Cardiac muscle cell (in vitro differentiated cells and primary cell): ENCODE data around the gene OSBP2. TPM values are rescaled to one million over a fixed set of nuclear protein-coding genes. Genes with fewer than 3 reads are reported as not detected.

Experiments used
- DNase-seq, 2 donors: peaks; one replicate each; pipeline versions ENCODE4 v3.0.0 to v3.0.0-alpha.2; 2010 to 2017; ENCODE audit warnings: low read depth in 1 of 2, low spot score in 1 of 2
- H3K27ac ChIP-seq: fragments of 200-600 bp; sonication (generic); 2 replicates; pipeline ENCODE4 v1.5.1; 2016
- H3K27me3 ChIP-seq: fragments of 200-600 bp; sonication (generic); 2 replicates; pipeline ENCODE4 v1.6.0; 2016; ENCODE audit warnings: control low read depth
- H3K36me3 ChIP-seq: fragments of 200-600 bp; sonication (generic); 2 replicates; pipeline ENCODE4 v1.5.1; 2016; ENCODE audit warnings: control low read depth
- H3K4me1 ChIP-seq: fragments of 200-600 bp; sonication (generic); 2 replicates; pipeline ENCODE4 v1.8.1; 2017; ENCODE audit warnings: low read depth, mild to moderate bottlenecking, mixed run types
- H3K4me3 ChIP-seq: fragments of 200-600 bp; sonication (generic); 2 replicates; pipeline ENCODE4 v1.5.1; 2016; ENCODE audit warnings: mild to moderate bottlenecking
- H3K9me3 ChIP-seq: fragments of 200-600 bp; sonication (generic); 2 replicates; pipeline ENCODE4 v1.5.1; 2017; ENCODE audit warnings: low read depth, mild to moderate bottlenecking, control low read depth
- polyA plus RNA-seq: library from polyadenylated mRNA; unstranded; fragments of >200 nt; fragmentation: Nextera tagmentation; extraction: Ambion mirVana; gene quantifications from 2 replicates; pipeline ENCODE4 v1.2.1, GENCODE V29; 2016
- total RNA-seq: library from RNA; depleted of rRNA; stranded (reverse); fragments of >200 nt; gene quantifications from 2 replicates; pipeline ENCODE4 v1.2.3, GENCODE V29; 2016
- TF ChIP-seq, protein P1 (sequence below): IDR thresholded peaks from 2 replicates; pipeline ENCODE4 v1.5.1; 2012; ENCODE audit warnings: low read depth, mild to moderate bottlenecking, low read length

The OSBP2 gene
- total and polyA plus RNA-seq, 2 experiments from 2014 or later, result 19.4 to 32.5 TPM

DNA sequence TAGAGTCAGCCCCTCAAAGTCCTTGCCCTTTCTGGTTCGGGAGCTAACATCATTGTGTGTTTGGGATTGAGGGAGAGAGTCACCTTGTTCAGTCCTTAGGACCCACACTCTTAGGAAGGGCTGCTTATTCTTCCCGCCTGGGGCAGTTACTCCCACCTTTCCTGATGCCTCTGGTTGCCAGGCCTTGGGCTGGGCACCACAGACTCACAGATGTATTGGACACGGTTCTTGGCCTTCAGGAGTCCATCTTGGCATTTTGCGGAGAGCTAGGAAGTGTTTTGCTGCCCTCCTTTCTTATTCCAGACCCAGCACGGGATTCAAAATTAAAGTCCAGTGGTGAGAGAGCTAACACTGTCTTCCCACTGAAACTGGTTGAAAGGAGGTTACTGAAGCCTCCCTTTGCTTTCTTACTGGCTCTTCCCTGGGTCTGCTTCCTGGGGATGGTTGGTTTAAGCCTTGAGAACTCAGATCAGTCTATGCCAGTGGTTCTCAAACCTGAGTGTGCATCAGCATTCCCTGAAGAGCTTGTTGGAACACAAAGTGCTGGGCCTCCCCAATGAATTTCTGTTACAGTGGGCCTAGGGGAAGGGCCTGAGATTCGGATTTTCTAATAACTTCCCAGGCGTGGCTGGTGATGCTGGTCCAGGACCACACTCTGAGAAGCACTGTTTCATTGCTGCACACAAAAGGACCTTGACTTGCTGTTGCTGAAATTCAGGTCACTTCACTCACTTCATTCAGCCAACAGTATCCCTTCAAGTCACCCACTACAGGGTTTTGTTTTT lies 1.4 kb downstream of the OSBP2 start:
- Histone ChIP-seq H3K36me3 (no peaks in the 10 kb centered on the region), H3K4me3 (no peak overlapping the region), H3K27ac (no peak overlapping the region), H3K4me1 (peaks cover 10% of the 10 kb centered on the region), H3K9me3 (no peaks in the 10 kb centered on the region), H3K27me3 (peaks cover 17% of the 10 kb centered on the region)
- TF ChIP-seq, protein P1, sequence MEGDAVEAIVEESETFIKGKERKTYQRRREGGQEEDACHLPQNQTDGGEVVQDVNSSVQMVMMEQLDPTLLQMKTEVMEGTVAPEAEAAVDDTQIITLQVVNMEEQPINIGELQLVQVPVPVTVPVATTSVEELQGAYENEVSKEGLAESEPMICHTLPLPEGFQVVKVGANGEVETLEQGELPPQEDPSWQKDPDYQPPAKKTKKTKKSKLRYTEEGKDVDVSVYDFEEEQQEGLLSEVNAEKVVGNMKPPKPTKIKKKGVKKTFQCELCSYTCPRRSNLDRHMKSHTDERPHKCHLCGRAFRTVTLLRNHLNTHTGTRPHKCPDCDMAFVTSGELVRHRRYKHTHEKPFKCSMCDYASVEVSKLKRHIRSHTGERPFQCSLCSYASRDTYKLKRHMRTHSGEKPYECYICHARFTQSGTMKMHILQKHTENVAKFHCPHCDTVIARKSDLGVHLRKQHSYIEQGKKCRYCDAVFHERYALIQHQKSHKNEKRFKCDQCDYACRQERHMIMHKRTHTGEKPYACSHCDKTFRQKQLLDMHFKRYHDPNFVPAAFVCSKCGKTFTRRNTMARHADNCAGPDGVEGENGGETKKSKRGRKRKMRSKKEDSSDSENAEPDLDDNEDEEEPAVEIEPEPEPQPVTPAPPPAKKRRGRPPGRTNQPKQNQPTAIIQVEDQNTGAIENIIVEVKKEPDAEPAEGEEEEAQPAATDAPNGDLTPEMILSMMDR, result no peak
- DNase-seq, result no peak

DNA sequence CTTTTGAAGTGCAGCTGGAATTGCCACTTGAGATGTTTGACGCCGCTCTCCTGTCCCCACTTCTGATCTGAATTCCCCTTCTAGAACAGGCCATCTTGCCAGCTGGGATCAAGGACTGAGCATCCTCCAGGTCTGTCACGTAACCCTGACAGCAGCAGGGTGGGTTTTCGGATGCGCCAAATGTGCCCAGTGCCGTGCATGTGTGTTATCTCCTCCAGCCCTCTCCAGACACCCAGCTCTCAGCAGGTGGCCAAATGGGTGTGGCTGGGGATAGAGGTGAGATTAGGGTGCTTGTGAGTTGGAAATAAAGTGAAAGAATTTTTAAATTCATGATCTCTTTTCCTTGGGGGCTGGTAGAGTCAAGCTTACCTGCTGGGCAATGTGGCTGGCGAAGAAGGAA lies 3.3 kb downstream of the OSBP2 start:
- Histone ChIP-seq H3K27ac (no peak overlapping the region), H3K27me3 (peaks cover 17% of the 10 kb centered on the region), H3K4me1 (peaks cover 10% of the 10 kb centered on the region), H3K9me3 (no peaks in the 10 kb centered on the region), H3K4me3 (no peak overlapping the region), H3K36me3 (no peaks in the 10 kb centered on the region)
- no peak for DNase-seq
- TF ChIP-seq, protein P1, result no peak

GRCh38 chr22:30701872-30702271 lies 7.2 kb downstream of the OSBP2 start:
- Histone ChIP-seq H3K27ac (no peak overlapping the region), H3K36me3 (no peaks in the 10 kb centered on the region), H3K27me3 (peaks cover 2% of the 10 kb centered on the region), H3K4me3 (no peak overlapping the region), H3K9me3 (no peaks in the 10 kb centered on the region), H3K4me1 (peaks cover 9% of the 10 kb centered on the region)
- TF ChIP-seq, protein P1, result no peak
- no peak for DNase-seq

GRCh38 chr22:30702856-30703255 lies 8.2 kb downstream of the OSBP2 start:
- peaks cover 9% of the 10 kb centered on the region for H3K4me1 ChIP-seq
- no peaks in the 10 kb centered on the region for H3K9me3 ChIP-seq
- no peak overlapping the region for H3K4me3 ChIP-seq
- H3K27ac ChIP-seq, result no peak overlapping the region
- no peaks in the 10 kb centered on the region for H3K27me3 ChIP-seq
- TF ChIP-seq, protein P1, result no peak
- H3K36me3 ChIP-seq, result no peaks in the 10 kb centered on the region
- no peak for DNase-seq

DNA sequence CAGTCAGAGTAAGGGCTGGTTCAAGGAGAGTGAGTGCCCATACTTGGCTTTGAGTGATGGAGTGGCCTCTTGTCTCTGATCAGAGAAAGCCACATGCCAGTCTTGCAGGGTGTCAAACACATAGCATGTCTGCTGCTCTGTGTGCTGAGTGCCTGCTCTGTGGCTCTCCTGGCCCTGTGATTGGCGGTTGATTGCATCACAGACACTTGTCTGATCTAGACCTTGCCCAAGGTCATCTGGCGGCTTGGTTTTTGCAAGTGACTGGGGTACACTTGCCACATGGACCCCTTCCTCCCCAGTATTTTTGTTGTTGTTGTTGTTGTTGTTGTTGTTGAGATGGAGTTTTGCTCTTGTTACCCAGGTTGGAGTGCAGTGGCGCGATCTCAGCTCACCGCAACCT lies 10.3 kb downstream of the OSBP2 start:
- no peaks in the 10 kb centered on the region for H3K9me3 ChIP-seq
- no peaks in the 10 kb centered on the region for H3K36me3 ChIP-seq
- H3K4me1 ChIP-seq, result peaks cover 9% of the 10 kb centered on the region
- no peak overlapping the region for H3K27ac ChIP-seq
- no peak for DNase-seq
- TF ChIP-seq, protein P1, result no peak
- H3K4me3 ChIP-seq, result no peak overlapping the region
- H3K27me3 ChIP-seq, result no peaks in the 10 kb centered on the region
